Stimulated activated CD4-positive, alpha-beta T cell treated with anti-CD3 and anti-CD28 coated beads, Interleukin-12 subunit alpha, Interleukin-12 subunit beta, amount 100 ng/mL, for 48 hours (primary cell): ENCODE measurements around the gene TTLL5.

Experiments used
- DNase-seq, 3 donors: peaks; one replicate each; pipeline ENCODE4 v3.0.0-alpha.2; 2020; ENCODE audit warnings: low read depth in 2 of 3, low spot score in 1 of 3

Gene TTLL5

DNA sequence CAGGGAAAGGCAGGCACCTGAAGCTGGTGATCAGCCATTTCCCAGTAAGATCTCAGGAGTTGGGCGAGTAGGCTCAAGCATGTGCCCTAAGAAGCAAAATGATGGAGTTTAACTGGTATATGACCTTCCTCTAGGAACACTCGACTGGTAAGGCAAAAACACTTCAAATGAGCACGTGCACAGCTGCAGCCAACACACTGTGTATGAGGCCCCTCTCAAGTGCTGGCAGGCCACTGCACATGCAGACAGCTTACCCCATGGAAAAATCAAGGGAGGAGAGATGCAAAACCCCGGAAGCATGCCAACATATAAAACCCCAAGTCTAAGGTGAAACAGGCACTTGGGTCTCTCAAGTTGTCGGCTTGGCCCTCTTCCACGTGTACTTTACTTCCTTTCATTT is 39.2 kb downstream of the TTLL5 start:
- DNase-seq: no peak

DNA sequence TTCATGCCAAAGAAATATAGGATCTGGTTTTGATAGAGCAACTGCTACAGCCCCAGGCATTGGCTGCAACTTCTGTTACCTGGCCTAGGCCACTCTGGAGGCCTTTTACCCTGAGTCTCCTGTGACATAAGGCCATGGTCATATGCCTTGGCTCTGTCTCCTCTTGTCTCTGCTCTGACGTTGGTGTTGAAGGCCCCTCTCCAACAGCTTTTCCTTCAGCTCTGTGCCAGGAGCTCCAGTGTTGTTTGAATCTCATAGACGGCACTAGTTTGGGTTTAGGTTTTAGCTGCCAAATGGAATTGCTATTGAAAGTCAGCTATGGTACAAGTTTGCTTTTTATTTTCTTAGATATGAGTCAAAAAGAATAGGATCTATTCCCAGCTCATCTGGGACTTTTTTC is 41.1 kb downstream of the TTLL5 start:
- DNase-seq: no peak

- DNase-seq: no peak
Measured at GRCh38 chr14:75702616-75703261, 41.7 kb downstream of the TTLL5 start.

DNA sequence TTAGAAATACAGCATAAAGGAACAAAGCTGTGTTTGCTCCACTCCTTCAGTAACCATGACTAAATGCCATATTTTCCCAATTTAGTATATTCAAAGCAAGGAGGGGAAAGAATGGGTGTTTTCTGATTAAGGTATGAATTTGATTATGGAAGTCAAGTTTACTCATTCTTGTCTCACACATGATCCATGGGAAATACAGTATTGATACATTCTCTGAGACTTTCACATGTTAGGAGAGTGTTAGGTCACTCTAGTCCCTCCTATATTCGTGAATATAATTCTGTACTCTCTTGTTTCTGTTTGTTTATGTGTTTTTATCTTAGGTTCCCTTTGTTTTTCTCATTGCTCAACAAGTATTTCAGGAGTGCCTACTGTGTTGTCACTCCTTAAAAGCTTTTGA is 42.4 kb downstream of the TTLL5 start:
- no peak for DNase-seq

GRCh38 chr14:75705014-75705413 is 44.0 kb downstream of the TTLL5 start:
- no peak for DNase-seq

- DNase-seq: peak; percentile 13 to 55 (median 42)
Measured at GRCh38 chr14:75709207-75709812, 48.3 kb downstream of the TTLL5 start.

- DNase-seq: peak in 1 of 3 donors; percentile 4
Measured at GRCh38 chr14:75711105-75711795, 50.2 kb downstream of the TTLL5 start.

DNA sequence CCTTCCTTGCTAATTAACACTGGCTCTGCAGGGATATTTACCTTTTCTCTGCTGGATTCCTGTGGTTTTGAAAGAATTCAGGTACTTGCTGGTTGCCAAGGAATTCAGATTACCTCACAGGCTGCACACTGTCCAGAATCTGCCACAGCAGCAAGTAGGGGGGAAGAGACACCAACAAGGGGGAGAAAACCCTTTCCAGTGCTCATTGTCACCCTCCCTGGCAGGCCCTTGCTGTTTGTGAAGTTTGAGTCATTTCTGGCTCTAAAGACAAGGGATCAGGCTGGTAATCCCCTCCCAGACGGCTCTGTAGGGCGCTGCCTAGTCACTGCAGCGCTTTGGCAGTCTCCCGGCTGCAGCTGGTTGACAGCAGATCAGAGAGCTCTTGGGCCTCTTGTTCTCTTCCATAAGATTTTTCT is 50.8 kb downstream of the TTLL5 start:
- DNase-seq: no peak

- DNase-seq: no peak
Measured at GRCh38 chr14:75714991-75715390, 53.9 kb downstream of the TTLL5 start.

- DNase-seq: no peak
Measured at GRCh38 chr14:75715926-75716780, 55.1 kb downstream of the TTLL5 start.

DNA sequence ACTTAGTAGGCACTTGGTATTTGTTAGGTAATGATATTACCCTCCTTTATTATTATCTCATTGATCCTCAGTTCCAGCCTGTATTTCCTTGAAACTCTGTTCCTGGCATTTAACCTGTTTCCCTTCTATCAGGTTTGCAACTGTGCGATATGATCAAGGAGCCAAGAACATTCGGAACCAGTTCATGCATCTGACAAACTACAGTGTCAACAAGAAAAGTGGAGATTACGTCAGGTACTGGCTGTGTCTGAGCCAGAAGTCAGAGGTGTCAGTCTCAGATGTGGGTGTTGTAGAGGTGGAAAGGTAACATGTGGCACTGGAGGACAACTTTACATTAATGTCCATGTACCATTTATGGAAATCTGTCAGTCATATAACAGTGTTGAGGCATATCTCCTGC is 56.7 kb downstream of the TTLL5 start:
- DNase-seq: no peak

GRCh38 chr14:75718199-75718598 is 57.2 kb downstream of the TTLL5 start:
- no peak for DNase-seq

DNA sequence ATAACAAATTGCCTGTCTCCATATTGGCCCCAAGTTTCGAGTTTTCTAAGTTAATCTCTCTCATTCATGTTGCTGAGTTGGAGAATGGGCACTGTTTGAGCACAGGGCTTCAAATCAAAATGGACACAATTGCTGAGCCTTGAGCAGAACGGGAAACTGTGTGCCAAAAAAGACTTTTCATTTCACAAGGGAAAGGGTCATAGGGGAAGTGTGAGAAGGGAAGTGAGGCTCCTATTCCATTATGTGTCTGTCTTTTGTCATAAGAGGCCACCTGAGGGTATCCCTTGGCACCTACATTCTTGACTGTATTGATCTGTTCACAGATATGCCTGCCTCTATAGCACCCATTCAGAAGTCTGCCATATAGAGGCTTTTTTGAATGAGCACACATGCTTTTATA is 59.1 kb downstream of the TTLL5 start:
- DNase-seq: no peak

- no peak for DNase-seq
Measured at GRCh38 chr14:75720842-75721498, 59.9 kb downstream of the TTLL5 start.

GRCh38 chr14:75723716-75724115 is 62.7 kb downstream of the TTLL5 start:
- DNase-seq: no peak

DNA sequence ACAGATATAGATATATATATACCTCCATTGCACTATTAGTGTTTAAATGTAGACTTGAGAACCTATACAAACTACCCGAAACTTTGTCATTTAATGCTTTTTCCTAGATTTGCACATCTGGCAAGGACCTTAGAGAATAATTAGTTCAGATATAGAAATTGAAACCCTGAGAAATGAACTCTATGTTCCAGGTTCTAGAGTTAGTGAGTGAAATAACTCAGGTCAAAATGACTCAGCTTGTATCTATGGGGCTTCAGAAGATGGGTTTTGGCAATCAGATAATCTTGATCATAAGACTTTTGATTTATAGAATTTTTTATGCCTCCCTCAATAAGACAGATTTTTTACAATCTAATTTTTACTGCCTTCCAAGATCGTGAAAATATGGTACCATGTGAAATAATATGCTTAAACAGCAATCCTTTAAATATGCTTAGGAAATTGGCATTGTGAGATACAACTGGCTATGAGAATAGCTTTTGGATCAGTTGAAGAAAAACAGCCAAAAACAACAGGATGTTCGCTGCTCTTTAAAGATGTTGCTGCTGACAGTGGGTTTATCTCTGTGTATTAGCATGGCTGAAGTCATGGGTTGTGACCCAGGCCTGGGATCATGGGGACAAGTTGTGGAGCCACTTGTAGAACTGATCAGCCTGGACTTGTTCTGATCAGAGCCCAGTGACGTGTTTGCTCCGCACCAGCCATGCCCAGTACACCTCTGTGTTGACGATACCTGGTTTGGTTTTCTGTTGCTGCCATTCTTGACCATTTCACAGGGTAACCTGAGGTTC is 63.6 kb downstream of the TTLL5 start:
- DNase-seq: no peak

DNA sequence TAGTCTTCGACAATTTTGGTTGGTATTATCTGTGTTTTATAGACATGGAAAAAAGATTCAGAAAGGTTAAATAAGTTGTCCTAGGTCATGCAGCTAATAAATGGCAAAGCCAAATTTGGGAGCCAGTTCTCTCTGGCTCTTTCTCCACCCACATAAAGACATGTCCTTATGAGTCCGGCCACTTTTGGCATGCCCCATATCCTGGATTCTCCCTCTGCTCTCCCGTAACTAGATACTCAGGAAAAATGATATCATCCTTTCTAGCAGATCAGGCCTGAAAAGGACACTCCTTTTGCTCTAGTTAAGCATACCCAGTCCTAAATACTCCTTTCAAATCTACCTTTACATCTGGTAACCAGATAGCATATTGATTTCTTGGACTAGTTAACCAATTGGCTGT is 64.4 kb downstream of the TTLL5 start:
- no peak for DNase-seq

DNA sequence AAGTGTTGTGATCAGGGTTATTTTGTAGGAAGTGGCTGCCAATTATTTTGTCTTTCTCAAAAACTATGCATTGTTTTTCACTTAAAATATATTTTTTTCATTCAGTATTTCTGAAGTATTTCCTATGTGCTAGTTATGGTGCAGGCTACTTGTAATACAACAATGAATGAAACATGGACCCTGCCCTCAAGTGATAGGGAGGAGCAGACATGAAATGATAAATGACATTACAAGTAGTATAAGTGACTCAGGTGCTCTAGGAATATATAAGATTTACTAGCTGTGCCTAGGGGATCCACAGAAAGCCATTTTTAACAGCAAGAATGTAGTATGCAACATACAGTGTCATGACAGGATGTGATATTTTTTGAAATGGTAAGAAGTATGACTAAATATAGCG is 65.3 kb downstream of the TTLL5 start:
- no peak for DNase-seq

DNA sequence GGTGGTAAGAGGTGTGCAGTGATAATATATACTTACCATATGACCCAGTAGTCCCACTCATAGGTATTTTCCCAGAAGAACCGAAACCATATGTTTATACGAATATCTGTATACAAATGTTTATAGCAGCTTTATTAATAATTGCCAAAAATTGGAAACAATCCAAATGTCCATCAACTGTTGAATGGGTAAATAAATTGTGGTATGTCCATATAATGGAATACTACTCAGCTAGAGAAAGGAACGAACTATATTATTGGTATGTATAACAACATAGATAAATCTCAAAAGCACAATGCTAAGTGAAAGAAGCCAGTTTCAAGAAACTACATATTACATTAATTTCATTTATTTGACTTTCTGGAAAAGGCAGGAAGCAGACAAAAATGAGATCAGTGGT is 66.1 kb downstream of the TTLL5 start:
- DNase-seq: no peak

DNA sequence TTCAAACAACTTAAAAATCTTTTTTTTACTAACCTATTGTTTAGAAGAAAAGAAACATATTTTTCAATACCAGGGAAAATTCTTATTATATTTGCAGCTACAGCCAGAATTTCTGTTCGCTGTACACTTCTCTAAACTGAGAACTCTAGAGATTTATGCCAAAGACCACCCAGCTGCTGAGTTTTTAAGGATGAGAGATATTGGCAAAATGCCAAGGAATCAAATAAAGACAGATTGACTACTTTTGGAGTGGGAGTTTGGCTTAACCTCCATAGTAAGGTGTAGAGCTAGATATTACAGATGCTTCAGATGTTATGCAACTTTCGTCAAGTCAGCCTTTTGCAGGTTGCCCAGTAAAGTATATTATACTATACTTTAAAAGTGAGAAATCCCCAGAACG is 71.8 kb downstream of the TTLL5 start:
- no peak for DNase-seq
